Panc1 (cell line): ENCODE data around the gene DCST2. TPM values are rescaled to one million over a fixed set of nuclear protein-coding genes. Genes with fewer than 3 reads are reported as not detected.
A peak's percentile ranks its signal among the peaks of the same experiment; 100 is the strongest.

Experiments used
- ATAC-seq: fragments of 200-7000 bp; cut with Tn5 transposase; 2 replicates; pipeline ENCODE4 v1.9.1; 2020; ENCODE audit warnings: mild to moderate bottlenecking, moderate library complexity
- BruUV-seq: library from RNA; stranded (reverse); fragments of 400-500 nt; replicated peaks from 2 replicates; lab custom pipeline; 2021; lab: Mats Ljungman, UMichigan
- CTCF ChIA-PET: fragments of 300-600 bp; sonication (Branson Sonifier 250); formaldehyde crosslinking; loops from one replicate; lab custom pipeline; 2022; ENCODE audit warnings: antibody characterized with exemption; lab: Charles Lee
- POLR2A ChIA-PET: fragments of 300-600 bp; sonication (Branson Sonifier 250); formaldehyde crosslinking; loops from one replicate; lab custom pipeline; 2022; ENCODE audit warnings: antibody characterized with exemption; lab: Charles Lee
- DNase-seq: peaks from one replicate; pipeline ENCODE4 v3.0.0-alpha.2; 2010; ENCODE audit warnings: low read depth, low spot score
- H3K27ac ChIP-seq: 2 replicates; pipeline ENCODE4 v1.5.1; 2011; ENCODE audit warnings: mild to moderate bottlenecking, low read length, inconsistent platforms
- H3K27me3 ChIP-seq: fragments of 200-500 bp; sonication (Bioruptor generic); 2 replicates; pipeline ENCODE4 v1.6.0; 2014; ENCODE audit warnings: low read length, inconsistent platforms; ENCODE audit not compliant: control insufficient read depth, insufficient read depth
- H3K36me3 ChIP-seq: fragments of 200-500 bp; sonication (Bioruptor generic); 2 replicates; pipeline ENCODE4 v1.5.1; 2014; ENCODE audit warnings: inconsistent platforms, mild to moderate bottlenecking, low read length, moderate library complexity; ENCODE audit not compliant: control insufficient read depth, insufficient read depth
- H3K4me1 ChIP-seq: 2 replicates; pipeline ENCODE4 v1.5.1; 2011; ENCODE audit warnings: inconsistent platforms, mild to moderate bottlenecking, low read length, moderate library complexity; ENCODE audit not compliant: control insufficient read depth, insufficient read depth
- H3K4me3 ChIP-seq, 2 experiments: 2 replicates each; pipeline ENCODE4 v1.5.1; 2011 to 2012; ENCODE audit warnings: low read depth in 2 of 2, low read length in 2 of 2, mild to moderate bottlenecking in 2 of 2, inconsistent platforms in 1 of 2, moderate library complexity in 1 of 2
- H3K9me3 ChIP-seq: fragments of 200-500 bp; sonication (Bioruptor generic); 2 replicates; pipeline ENCODE4 v1.5.1; 2014; ENCODE audit warnings: low read depth, mild to moderate bottlenecking, inconsistent platforms, low read length, moderate library complexity; ENCODE audit not compliant: control insufficient read depth, insufficient read depth
- CTCF ChIP-seq: fragments of 450-650 bp; IDR thresholded peaks from 2 replicates; pipeline ENCODE4 v1.5.1; 2017; ENCODE audit warnings: mild to moderate bottlenecking
- POLR2AphosphoS5 ChIP-seq: IDR thresholded peaks from 2 replicates; pipeline ENCODE4 v1.6.1; 2012; ENCODE audit warnings: mild to moderate bottlenecking, low read depth, low read length, moderate library complexity
- REST ChIP-seq, 2 experiments: IDR thresholded peaks; 2 replicates each; pipeline ENCODE4 v1.6.1; 2011 to 2012; ENCODE audit warnings: low read depth in 2 of 2, control low read depth in 1 of 2, low read length in 1 of 2, mild to moderate bottlenecking in 1 of 2, moderate library complexity in 1 of 2; ENCODE audit not compliant: insufficient read depth in 1 of 2
- SIN3A ChIP-seq: IDR thresholded peaks from 2 replicates; pipeline ENCODE4 v1.6.1; 2012; ENCODE audit warnings: low read depth, mild to moderate bottlenecking, low read length, moderate library complexity, borderline replicate concordance; ENCODE audit not compliant: insufficient read depth
- TCF7L2 ChIP-seq: IDR thresholded peaks from 2 replicates; pipeline ENCODE4 v1.6.1; 2011; ENCODE audit warnings: mild to moderate bottlenecking, low read depth, low read length, inconsistent platforms
- in situ Hi-C: cut with HindIII; loops from 2 replicates; pipeline ENCODE4 v1.10.0; 2016; ENCODE audit warnings: low sequenced_read_pairs, low pct_unique_long_range_greater_than_20kb
- intact Hi-C: fragments of 100-400 bp; cut with micrococcal nuclease; formaldehyde crosslinking; loops from one replicate; pipeline ENCODE4 v1.10.0; 2022; ENCODE audit not compliant: unreplicated experiment
- total RNA-seq: library from RNA; stranded (reverse); gene quantifications from one replicate; pipeline ENCODE4 v1.2.1, GENCODE V29; 2021; ENCODE audit not compliant: unreplicated experiment

DCST2 gene
- total RNA-seq, 1 experiment from 2014 or later, result 0.13 TPM

GRCh38 chr1:155064111-155064831, 30.7 kb upstream of the DCST2 start:
- Histone ChIP-seq H3K36me3 (no peaks in the 10 kb centered on the region; the same call in 1 of the 2 replicates), H3K4me1 (peaks cover 24% of the 10 kb centered on the region), H3K27me3 (no peaks in the 10 kb centered on the region), H3K4me3 (peak overlapping the region; percentile 83 to 85), H3K9me3 (no peaks in the 10 kb centered on the region), H3K27ac (peak overlapping the region; percentile 69)
- CTCF ChIA-PET, result interaction anchor here (3.3 kb wide), 1 partner anchor 21 kb away, joined by 21 read pairs; no protein-coding TSS in a partner anchor
- no peak for DNase-seq
- intact Hi-C loops, result no loop called here
- TF ChIP-seq REST (IDR thresholded peaks at IDR 0.05; ENCODE audit: insufficient read depth in 1 of 2, low read depth in 2 of 2, low read length in 1 of 2) (no peak), TCF7L2 (no peak), CTCF (no peak), SIN3A (no peak), POLR2AphosphoS5 (no peak)
- in situ Hi-C loops, result no loop called here
- TSS peak; percentile 84 for BruUV-seq
- POLR2A ChIA-PET, result interaction anchor here (0.6 kb wide), 1 partner anchor 55 kb away, joined by 8 read pairs; no protein-coding TSS in a partner anchor
- ATAC-seq, result peak; percentile 34

GRCh38 chr1:155063550-155064110, 30.0 kb upstream of the DCST2 start, which contains the start of gene EFNA4:
Gene EFNA4, plus strand, starts transcription at chr1:155063740. Its CDS starts 84 bp downstream, at chr1:155063824.
- H3K27ac ChIP-seq, result peak within 1 kb of the TSS; percentile 69
- H3K9me3 ChIP-seq, result no peaks in the 10 kb centered on the region
- H3K4me3 ChIP-seq, result peak within 1 kb of the TSS; percentile 83 to 85
- ATAC-seq, result peak; percentile 83
- H3K27me3 ChIP-seq, result no peaks in the 10 kb centered on the region
- H3K4me1 ChIP-seq, result peaks cover 19% of the 10 kb centered on the region
- in situ Hi-C loops (no loop called here), intact Hi-C loops (loop anchor here (1.0 kb wide), 1 partner anchor 21 kb away; no protein-coding TSS in a partner anchor)
- ChIA-PET POLR2A (no interaction called here), CTCF (interaction anchor here (3.3 kb wide), 1 partner anchor 21 kb away, joined by 21 read pairs; no protein-coding TSS in a partner anchor)
- TF ChIP-seq SIN3A (0 out of 2 replicates have a peak, but pooled peaks have one; percentile 28), TCF7L2 (no peak; the same call in 1 of the 2 replicates), REST (IDR thresholded peaks at IDR 0.05; ENCODE audit: insufficient read depth in 1 of 2, low read depth in 2 of 2, low read length in 1 of 2) (no peak)
- no peaks in the 10 kb centered on the region; the same call in 1 of the 2 replicates for H3K36me3 ChIP-seq
- no peak for DNase-seq
- no TSS peak for BruUV-seq
